ENCODE measurements around the gene MXRA7.
"Not testable (repeated sequence)": the region's sequence is repeated elsewhere in the genome, so short reads cannot be mapped to it uniquely, and the experiment has no call there.

Gene MXRA7

GRCh38 chr17:76742958-76743357, 32.2 kb upstream of the MXRA7 start:
- H3K4me1 ChIP-seq (ENCODE audit: control insufficient read depth, insufficient read depth, low read length) = peaks cover 18% of the 10 kb centered on the region

GRCh38 chr17:76740329-76741118, 29.8 kb upstream of the MXRA7 start:
- Histone ChIP-seq H3K4me1 (ENCODE audit: control insufficient read depth, insufficient read depth, low read length) (peaks cover 18% of the 10 kb centered on the region), H3K9me3 (replicated peaks; ENCODE audit: low read length) (no peaks in the 10 kb centered on the region), H3K9ac (ENCODE audit: low read depth, low read length) (no peak overlapping the region), H3K4me2 (ENCODE audit: low read length) (peak overlapping the region; percentile 64), H3K36me3 (ENCODE audit: insufficient read depth, low read length) (peaks cover 40% of the 10 kb centered on the region), H3K27me3 (ENCODE audit: control insufficient read depth, insufficient read depth, low read length) (no peaks in the 10 kb centered on the region), H3K4me3 (ENCODE audit: low read length) (peak overlapping the region; percentile 7)

More at GRCh38 chr17:76742958-76743357, 32.2 kb upstream of the MXRA7 start:
- Histone ChIP-seq H3K4me3 (ENCODE audit: low read length) (no peak overlapping the region), H3K27me3 (ENCODE audit: control insufficient read depth, insufficient read depth, low read length) (no peaks in the 10 kb centered on the region), H3K36me3 (ENCODE audit: insufficient read depth, low read length) (peaks cover 30% of the 10 kb centered on the region), H3K4me2 (ENCODE audit: low read length) (no peak overlapping the region), H3K9ac (ENCODE audit: low read depth, low read length) (no peak overlapping the region), H3K9me3 (replicated peaks; ENCODE audit: low read length) (no peaks in the 10 kb centered on the region)

- Histone ChIP-seq H3K4me2 (ENCODE audit: low read length) (peak overlapping the region; percentile 94), H3K4me1 (ENCODE audit: control insufficient read depth, insufficient read depth, low read length) (peaks cover 22% of the 10 kb centered on the region), H3K36me3 (ENCODE audit: insufficient read depth, low read length) (peaks cover 40% of the 10 kb centered on the region), H3K9ac (ENCODE audit: low read depth, low read length) (peak overlapping the region; percentile 95)
- H3K4me3 ChIP-seq (ENCODE audit: low read length); H3K27me3 ChIP-seq (ENCODE audit: control insufficient read depth, insufficient read depth, low read length); H3K9me3 ChIP-seq (replicated peaks; ENCODE audit: low read length): not testable (repeated sequence)
These were observed 28.9 kb upstream of the MXRA7 start for GRCh38 chr17:76739568-76740115.

GRCh38 chr17:76738468-76738850, 27.7 kb upstream of the MXRA7 start:
- H3K4me2 ChIP-seq (ENCODE audit: low read length) = peak overlapping the region; percentile 94
- H3K4me1 ChIP-seq (ENCODE audit: control insufficient read depth, insufficient read depth, low read length) = peaks cover 34% of the 10 kb centered on the region
- no peaks in the 10 kb centered on the region for H3K9me3 ChIP-seq (replicated peaks; ENCODE audit: low read length)
- H3K36me3 ChIP-seq (ENCODE audit: insufficient read depth, low read length) = peaks cover 42% of the 10 kb centered on the region
- H3K27me3 ChIP-seq (ENCODE audit: control insufficient read depth, insufficient read depth, low read length) = no peaks in the 10 kb centered on the region
- H3K4me3 ChIP-seq (ENCODE audit: low read length) = peak overlapping the region; percentile 99
- peak overlapping the region; percentile 95 for H3K9ac ChIP-seq (ENCODE audit: low read depth, low read length)

- Histone ChIP-seq H3K27me3 (ENCODE audit: control insufficient read depth, insufficient read depth, low read length) (no peaks in the 10 kb centered on the region), H3K4me2 (ENCODE audit: low read length) (peak within 1 kb of the TSS; percentile 94), H3K4me1 (ENCODE audit: control insufficient read depth, insufficient read depth, low read length) (peaks cover 39% of the 10 kb centered on the region), H3K9ac (ENCODE audit: low read depth, low read length) (peak within 1 kb of the TSS; percentile 99), H3K36me3 (ENCODE audit: insufficient read depth, low read length) (peaks cover 46% of the 10 kb centered on the region), H3K4me3 (ENCODE audit: low read length) (peak within 1 kb of the TSS; percentile 99), H3K9me3 (replicated peaks; ENCODE audit: low read length) (no peaks in the 10 kb centered on the region)
These were observed 27.1 kb upstream of the MXRA7 start, which contains the start of gene MFSD11 for GRCh38 chr17:76737676-76738467. Gene MFSD11 (plus strand): TSS chr17:76738119. CDS start chr17:76738353, 234 bp downstream.

- Histone ChIP-seq H3K9me3 (replicated peaks; ENCODE audit: low read length) (no peaks in the 10 kb centered on the region), H3K4me2 (ENCODE audit: low read length) (peak within 1 kb of the TSS; percentile 94), H3K4me3 (ENCODE audit: low read length) (peak within 1 kb of the TSS; percentile 99), H3K4me1 (ENCODE audit: control insufficient read depth, insufficient read depth, low read length) (peaks cover 38% of the 10 kb centered on the region), H3K27me3 (ENCODE audit: control insufficient read depth, insufficient read depth, low read length) (no peaks in the 10 kb centered on the region), H3K36me3 (ENCODE audit: insufficient read depth, low read length) (peaks cover 48% of the 10 kb centered on the region), H3K9ac (ENCODE audit: low read depth, low read length) (peak within 1 kb of the TSS; percentile 99)
These were observed 26.4 kb upstream of the MXRA7 start, which contains the start of gene SRSF2 for GRCh38 chr17:76737082-76737675. Gene SRSF2 (minus strand): TSS chr17:76737331. CDS start chr17:76737160, 171 bp downstream.

- peak overlapping the region; percentile 94 for H3K4me2 ChIP-seq (ENCODE audit: low read length)
- peak overlapping the region; percentile 99 for H3K9ac ChIP-seq (ENCODE audit: low read depth, low read length)
- H3K9me3 ChIP-seq (replicated peaks; ENCODE audit: low read length) = no peaks in the 10 kb centered on the region
- H3K36me3 ChIP-seq (ENCODE audit: insufficient read depth, low read length) = peaks cover 46% of the 10 kb centered on the region
- no peaks in the 10 kb centered on the region for H3K27me3 ChIP-seq (ENCODE audit: control insufficient read depth, insufficient read depth, low read length)
- H3K4me1 ChIP-seq (ENCODE audit: control insufficient read depth, insufficient read depth, low read length) = peaks cover 38% of the 10 kb centered on the region
- peak overlapping the region; percentile 99 for H3K4me3 ChIP-seq (ENCODE audit: low read length)
These were observed 25.8 kb upstream of the MXRA7 start for GRCh38 chr17:76736349-76737081.

GRCh38 chr17:76735586-76736348, 25.0 kb upstream of the MXRA7 start:
- Histone ChIP-seq H3K36me3 (ENCODE audit: insufficient read depth, low read length) (peaks cover 52% of the 10 kb centered on the region), H3K4me2 (ENCODE audit: low read length) (peak overlapping the region; percentile 94), H3K4me1 (ENCODE audit: control insufficient read depth, insufficient read depth, low read length) (peaks cover 38% of the 10 kb centered on the region), H3K27me3 (ENCODE audit: control insufficient read depth, insufficient read depth, low read length) (no peaks in the 10 kb centered on the region), H3K9ac (ENCODE audit: low read depth, low read length) (peak overlapping the region; percentile 99), H3K4me3 (ENCODE audit: low read length) (peak overlapping the region; percentile 99), H3K9me3 (replicated peaks; ENCODE audit: low read length) (no peaks in the 10 kb centered on the region)

- peaks cover 52% of the 10 kb centered on the region for H3K36me3 ChIP-seq (ENCODE audit: insufficient read depth, low read length)
- H3K4me1 ChIP-seq (ENCODE audit: control insufficient read depth, insufficient read depth, low read length) = peaks cover 32% of the 10 kb centered on the region
- peak overlapping the region; percentile 94 for H3K4me2 ChIP-seq (ENCODE audit: low read length)
- H3K27me3 ChIP-seq (ENCODE audit: control insufficient read depth, insufficient read depth, low read length) = no peaks in the 10 kb centered on the region
- H3K9me3 ChIP-seq (replicated peaks; ENCODE audit: low read length) = no peaks in the 10 kb centered on the region
- peak overlapping the region; percentile 99 for H3K9ac ChIP-seq (ENCODE audit: low read depth, low read length)
- H3K4me3 ChIP-seq (ENCODE audit: low read length) = peak overlapping the region; percentile 99
These were observed 24.2 kb upstream of the MXRA7 start for GRCh38 chr17:76735006-76735405.
